GM21619 (cell line): ENCODE data around the gene WDR20.
"Not testable (repeated sequence)": the region's sequence is repeated elsewhere in the genome, so short reads cannot be mapped to it uniquely, and the experiment has no call there.

Experiments
- ATAC-seq: cut with Tn5 transposase; IDR thresholded peaks from one replicate; pipeline ENCODE4 v1.9.1; 2021; ENCODE audit not compliant: unreplicated experiment

Gene WDR20

GRCh38 chr14:102139286-102140026 lies at the start of gene WDR20:
TSS of gene WDR20 (plus strand) at chr14:102139897. CDS start at chr14:102139924, 27 bp downstream.
- ATAC-seq: peak; percentile 86

- no peak for ATAC-seq
Observed at GRCh38 chr14:102090713-102091112, 49.0 kb upstream of the WDR20 start.

- no peak for ATAC-seq
Observed at GRCh38 chr14:102092806-102093205, 46.9 kb upstream of the WDR20 start.

GRCh38 chr14:102094101-102094500 lies 45.6 kb upstream of the WDR20 start:
- ATAC-seq: no peak

- ATAC-seq: no peak
Observed at GRCh38 chr14:102095231-102095870, 44.3 kb upstream of the WDR20 start.

- no peak for ATAC-seq
Observed at GRCh38 chr14:102095871-102096568, 43.7 kb upstream of the WDR20 start.

- no peak for ATAC-seq
Observed at GRCh38 chr14:102096569-102097188, 43.0 kb upstream of the WDR20 start.

GRCh38 chr14:102097441-102098135 lies 42.1 kb upstream of the WDR20 start:
- ATAC-seq: no peak

GRCh38 chr14:102103062-102103695 lies 36.5 kb upstream of the WDR20 start:
- ATAC-seq: peak; percentile 55

- ATAC-seq: no peak
Observed at GRCh38 chr14:102105369-102105768, 34.3 kb upstream of the WDR20 start.

- ATAC-seq: not testable (repeated sequence)
Observed at GRCh38 chr14:102109332-102109731, 30.4 kb upstream of the WDR20 start.

GRCh38 chr14:102111101-102111500 lies 28.6 kb upstream of the WDR20 start:
- no peak for ATAC-seq

GRCh38 chr14:102116361-102117180 lies 23.1 kb upstream of the WDR20 start:
- ATAC-seq: no peak

- no peak for ATAC-seq
Observed at GRCh38 chr14:102117852-102118251, 21.8 kb upstream of the WDR20 start.

GRCh38 chr14:102120888-102121287 lies 18.8 kb upstream of the WDR20 start:
- no peak for ATAC-seq

- no peak for ATAC-seq
Observed at GRCh38 chr14:102121567-102121966, 18.1 kb upstream of the WDR20 start.

GRCh38 chr14:102124419-102124818 lies 15.3 kb upstream of the WDR20 start:
- ATAC-seq: no peak

- peak; percentile 75 for ATAC-seq
Observed at GRCh38 chr14:102125546-102125945, 14.2 kb upstream of the WDR20 start.

- ATAC-seq: no peak
Observed at GRCh38 chr14:102126807-102127455, 12.8 kb upstream of the WDR20 start.
